GM19043 (cell line): ENCODE measurements around the gene CARD14.
"Not testable (repeated sequence)": the region's sequence is repeated elsewhere in the genome, so short reads cannot be mapped to it uniquely, and the experiment has no call there.

Source experiments
- ATAC-seq: cut with Tn5 transposase; IDR thresholded peaks from one replicate; pipeline ENCODE4 v1.9.1; 2021; ENCODE audit warnings: low read depth; ENCODE audit not compliant: unreplicated experiment

Gene CARD14

DNA sequence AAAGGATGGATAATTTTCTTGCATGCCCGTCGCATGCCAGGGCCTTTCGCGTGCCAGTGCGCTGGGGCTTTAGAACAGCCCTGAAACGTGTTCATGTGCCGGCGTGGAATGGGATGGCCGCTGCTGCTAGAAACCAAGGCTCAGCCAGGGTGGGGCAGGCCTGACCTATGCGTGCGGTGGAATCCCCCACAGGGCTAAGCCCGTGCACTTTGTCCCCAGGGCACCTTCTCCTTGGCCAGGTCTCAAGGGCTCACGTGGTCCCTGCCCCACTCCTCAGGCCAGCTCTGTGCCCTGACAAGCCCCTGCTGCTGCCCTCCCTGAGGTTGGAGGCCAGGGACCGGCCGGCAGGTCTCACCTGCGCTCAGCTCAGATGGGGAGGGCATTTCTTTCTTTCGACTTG, 77.7 kb downstream of the CARD14 start:
- ATAC-seq, result no peak

- ATAC-seq, result no peak
Observed at GRCh38 chr17:80248001-80248893, 78.4 kb downstream of the CARD14 start.

GRCh38 chr17:80248894-80249710, 79.3 kb downstream of the CARD14 start:
- no peak for ATAC-seq

DNA sequence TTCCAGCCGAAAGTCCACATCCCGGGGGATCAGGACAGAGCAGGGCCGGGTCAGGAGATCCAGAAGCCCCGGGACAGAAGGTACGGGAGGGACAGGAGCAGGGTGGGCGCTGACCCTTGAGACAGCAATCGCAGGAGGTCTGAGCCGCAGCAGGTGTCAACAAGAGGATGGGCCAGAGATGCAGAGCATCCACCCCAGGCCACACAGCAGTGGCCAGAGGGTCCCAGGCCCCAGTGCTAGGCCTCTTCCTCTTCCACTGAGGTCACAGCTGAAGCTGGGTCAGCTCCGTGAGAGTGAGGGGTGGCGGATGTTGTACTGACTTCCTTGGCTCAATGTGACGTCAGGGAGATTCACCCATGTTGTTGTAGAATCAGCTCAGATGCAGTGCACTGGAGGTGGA, 82.1 kb downstream of the CARD14 start:
- ATAC-seq, result no peak

DNA sequence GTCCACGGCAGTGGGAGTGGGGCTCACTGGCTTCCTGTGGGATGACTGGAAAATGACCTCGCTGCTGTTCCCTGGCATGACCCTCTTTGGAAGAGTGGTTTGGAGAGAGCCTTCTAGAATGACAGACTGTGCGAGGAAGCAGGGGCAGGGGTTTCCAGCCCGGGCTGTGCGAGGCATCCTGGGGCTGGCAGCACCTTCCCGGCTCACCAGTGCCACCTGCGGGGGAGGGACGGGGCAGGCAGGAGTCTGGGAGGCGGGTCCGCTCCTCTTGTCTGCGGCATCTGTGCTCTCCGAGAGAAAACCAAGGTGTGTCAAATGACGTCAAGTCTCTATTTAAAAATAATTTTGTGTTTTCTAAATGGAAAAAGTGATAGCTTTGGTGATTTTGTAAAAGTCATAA, 83.0 kb downstream of the CARD14 start:
- no peak for ATAC-seq

DNA sequence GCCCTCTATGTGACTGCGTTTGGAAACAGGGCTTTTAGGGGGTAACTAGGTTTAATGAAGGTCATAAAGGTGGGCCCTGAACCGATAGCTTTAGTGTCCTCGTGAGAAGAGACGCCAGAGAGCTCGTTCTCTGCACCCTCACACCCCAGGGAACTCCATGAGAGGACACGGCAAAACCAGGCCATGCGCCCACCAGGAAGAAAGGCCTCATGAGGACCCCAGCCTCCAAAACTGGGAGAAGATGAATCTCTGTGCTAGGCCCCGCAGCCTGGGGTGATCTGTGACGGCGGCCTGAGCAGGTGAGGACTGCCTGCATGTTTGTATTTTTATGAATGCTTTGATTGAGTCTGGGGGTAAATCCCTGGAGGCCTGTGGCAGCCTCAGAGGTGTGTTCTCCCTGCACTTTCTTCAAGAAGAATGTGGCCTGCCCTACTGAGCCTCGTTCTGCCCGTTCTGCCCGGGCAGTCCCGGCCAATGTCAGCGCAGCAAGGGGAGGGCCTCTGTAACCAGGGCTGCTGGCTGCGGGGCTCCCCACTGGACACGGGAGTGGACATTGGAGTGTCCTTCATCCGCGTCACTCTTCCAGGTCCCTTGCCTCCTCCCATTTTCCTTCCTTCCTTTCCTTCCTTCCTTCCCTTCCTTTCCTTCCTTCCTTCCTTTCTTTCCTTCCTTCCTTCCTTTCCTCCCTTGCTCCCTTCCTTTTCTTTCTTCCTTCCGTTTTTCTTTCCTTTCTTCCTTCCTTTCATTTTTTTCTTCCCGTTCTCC, 84.0 kb downstream of the CARD14 start:
- ATAC-seq, result no peak

DNA sequence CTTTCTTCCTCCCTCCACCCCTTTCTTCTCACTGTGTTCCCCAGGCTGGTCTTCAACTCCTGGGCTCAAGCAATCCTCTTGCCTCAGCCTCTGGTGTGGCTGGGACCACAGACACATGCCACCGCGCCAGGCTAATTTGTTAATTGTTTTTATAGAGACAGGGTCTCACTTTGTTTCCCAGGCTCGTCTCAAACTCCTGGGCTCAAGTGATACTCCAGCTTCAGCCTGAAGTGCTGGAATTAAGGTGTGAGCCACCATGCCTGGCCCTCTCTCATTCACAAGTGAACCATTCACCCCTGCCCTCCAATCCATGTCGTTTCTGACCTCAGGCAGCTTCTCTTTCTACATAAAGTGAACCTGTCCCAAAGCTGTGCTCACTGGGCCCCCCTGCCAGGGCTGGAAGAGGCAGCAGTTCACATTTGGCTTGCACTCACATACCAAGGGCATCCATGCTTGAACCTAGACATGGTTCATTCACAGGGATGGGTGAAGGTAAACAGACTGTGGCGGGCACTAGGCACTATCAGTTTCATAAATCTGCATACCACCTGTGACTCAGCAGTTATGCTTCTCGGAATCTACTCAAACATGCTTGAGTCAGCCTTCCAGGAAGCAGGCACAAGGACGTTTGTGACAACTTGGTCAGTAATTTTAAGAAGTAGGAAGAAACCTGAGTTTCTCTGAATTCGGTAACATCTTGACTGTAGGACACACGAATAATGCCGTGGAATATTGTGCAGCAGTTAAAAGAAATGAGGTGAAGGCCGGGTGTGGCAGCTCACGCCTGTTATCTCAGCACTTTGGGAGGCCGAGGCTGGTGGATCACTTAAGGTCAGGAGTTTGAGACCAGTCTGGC, 84.8 kb downstream of the CARD14 start:
- ATAC-seq, result peak; percentile 54

- ATAC-seq, result no peak
Observed at GRCh38 chr17:80256034-80256350, 86.2 kb downstream of the CARD14 start.

DNA sequence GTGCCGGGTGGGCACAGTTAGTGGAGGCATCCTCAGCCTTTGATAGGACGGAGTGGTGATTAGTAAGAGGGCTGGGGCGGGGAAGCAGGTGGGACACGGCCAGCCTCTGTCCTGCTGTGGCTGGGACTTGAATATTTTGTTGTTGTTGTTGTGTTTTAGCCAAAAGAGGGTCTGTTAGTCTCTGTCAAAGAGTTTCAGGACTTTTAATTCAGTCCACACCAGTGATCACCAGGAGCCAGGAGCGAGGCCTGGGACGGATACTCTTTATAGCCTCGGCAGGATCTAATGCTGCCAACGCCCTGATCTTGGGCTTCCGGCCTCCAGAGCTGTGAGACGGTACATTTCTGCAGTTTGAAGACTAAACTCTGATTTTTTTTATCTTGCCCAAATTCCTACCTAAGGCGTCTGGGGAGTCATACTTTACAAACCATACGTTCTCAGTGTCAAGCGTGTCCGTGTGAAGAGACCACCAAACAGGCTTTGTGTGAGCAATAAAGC, 87.9 kb downstream of the CARD14 start:
- ATAC-seq, result no peak

GRCh38 chr17:80258296-80258695, 88.5 kb downstream of the CARD14 start:
- ATAC-seq, result not testable (repeated sequence)
